HG03097 (cell line): Measurements from ENCODE around the gene ANGPT4.
"Not testable (repeated sequence)": the region's sequence is repeated elsewhere in the genome, so short reads cannot be mapped to it uniquely, and the experiment has no call there.

Source experiments
- ATAC-seq: cut with Tn5 transposase; IDR thresholded peaks from one replicate; pipeline ENCODE4 v1.9.1; 2021; ENCODE audit not compliant: unreplicated experiment, low FRiP score

Gene ANGPT4

GRCh38 chr20:909641-910040 lies 6.5 kb downstream of the ANGPT4 start:
- no peak for ATAC-seq

GRCh38 chr20:906703-907270 lies 9.3 kb downstream of the ANGPT4 start:
- ATAC-seq = no peak

- ATAC-seq = no peak
These were observed 10.1 kb downstream of the ANGPT4 start for GRCh38 chr20:906001-906520.

- no peak for ATAC-seq
These were observed 10.7 kb downstream of the ANGPT4 start for GRCh38 chr20:905396-905961.

GRCh38 chr20:904039-904545 lies 12.0 kb downstream of the ANGPT4 start:
- ATAC-seq = no peak

GRCh38 chr20:897436-897835 lies 18.7 kb downstream of the ANGPT4 start:
- ATAC-seq = not testable (repeated sequence)

GRCh38 chr20:896501-897025 lies 19.6 kb downstream of the ANGPT4 start:
- no peak for ATAC-seq

- not testable (repeated sequence) for ATAC-seq
These were observed 23.8 kb downstream of the ANGPT4 start for GRCh38 chr20:892371-892770.

GRCh38 chr20:891706-892080 lies 24.4 kb downstream of the ANGPT4 start:
- ATAC-seq = no peak

- ATAC-seq = no peak
These were observed 25.0 kb downstream of the ANGPT4 start for GRCh38 chr20:891058-891705.

- no peak for ATAC-seq
These were observed 25.5 kb downstream of the ANGPT4 start for GRCh38 chr20:890666-891057.

GRCh38 chr20:889932-890463 lies 26.1 kb downstream of the ANGPT4 start:
- ATAC-seq = no peak

- ATAC-seq = no peak
These were observed 27.0 kb downstream of the ANGPT4 start for GRCh38 chr20:889106-889505.

GRCh38 chr20:888057-888456 lies 28.1 kb downstream of the ANGPT4 start:
- ATAC-seq = no peak

GRCh38 chr20:887137-887536 lies 29.0 kb downstream of the ANGPT4 start:
- no peak for ATAC-seq

GRCh38 chr20:884983-885952 lies 30.9 kb downstream of the ANGPT4 start:
- no peak for ATAC-seq

- no peak for ATAC-seq
These were observed 34.4 kb downstream of the ANGPT4 start for GRCh38 chr20:881783-882144.

- no peak for ATAC-seq
These were observed 34.9 kb downstream of the ANGPT4 start for GRCh38 chr20:881051-881782.

GRCh38 chr20:879626-880025 lies 36.5 kb downstream of the ANGPT4 start:
- ATAC-seq = no peak
